Right lobe of liver (tissue), 4 donors: Measurements from ENCODE around the gene SMIM10.
"Not testable (repeated sequence)": the region's sequence is repeated elsewhere in the genome, so short reads cannot be mapped to it uniquely, and the experiment has no call there.

Experiments
- CTCF ChIP-seq, 4 donors: fragments of 200-600 bp in 3 of 4; fragments of 450-650 bp in 1 of 4; IDR thresholded peaks; one replicate each; pipeline versions ENCODE4 v1.5.1 to v1.8.0; 2016 to 2022; ENCODE audit warnings: antibody characterized with exemption in 4 of 4, mild to moderate bottlenecking in 2 of 4
- POLR2A ChIP-seq: fragments of 450-650 bp; IDR thresholded peaks from one replicate; pipeline ENCODE4 v1.6.1; 2017; ENCODE audit warnings: antibody characterized with exemption, mild to moderate bottlenecking
- donor health status: DM: no; HTN: no; CAD: no.
- donor health status: DM: no; HTN: no; CAD: no.
- donor health status: DM: no; HTN: yes; CAD: no.

GRCh38 chrX:135019890-135020289 lies 29.1 kb downstream of the SMIM10 start:
- TF ChIP-seq POLR2A; CTCF (IDR thresholded peaks at IDR 0.05): not testable (repeated sequence)
